ENCODE data around the gene WWOX. TPM values are rescaled to one million over a fixed set of nuclear protein-coding genes. Genes with fewer than 3 reads are reported as not detected.

Gene WWOX
- total and polyA plus RNA-seq, 2 donors (not counting 1 experiment from before 2014, with no cell fraction given), result 10.5 to 42.3 TPM

GRCh38 chr16:78352184-78352583 is 252.7 kb downstream of the WWOX start:
- no peaks in the 10 kb centered on the region for H3K36me3 ChIP-seq (replicated peaks in 1 of 2; ENCODE audit: control extremely low read depth in 1 of 2, control insufficient read depth in 1 of 2, extremely low read depth in 1 of 2, insufficient read depth in 2 of 2, low read length in 1 of 2)
- WGBS (ENCODE audit: insufficient coverage), result 92% methylated on average over 1 of the region's 1 CpG
- DNase-seq (no peak), ATAC-seq (ENCODE audit: low read depth) (no peak)
- H3K9me3 ChIP-seq (ENCODE audit: control extremely low read depth in 1 of 3, control insufficient read depth in 2 of 3, insufficient read depth in 1 of 3, low read length in 2 of 3), result peaks cover 0 to 5% (median 0%) of the 10 kb centered on the region in 3 donors
- no peak overlapping the region for H2AFZ ChIP-seq (ENCODE audit: insufficient read depth, low read depth, low read length, poor library complexity, severe bottlenecking)
- no peak overlapping the region for H3K4me3 ChIP-seq (ENCODE audit: control extremely low read depth in 1 of 5, extremely low read depth in 1 of 5, insufficient read depth in 1 of 5, low read depth in 2 of 5, low read length in 4 of 5)
- no peaks in the 10 kb centered on the region for H3K4me1 ChIP-seq (ENCODE audit: control insufficient read depth in 2 of 2, insufficient read depth in 2 of 2, low read length in 2 of 2)
- H3K27ac Mint-ChIP-seq, result no peak overlapping the region
- H3K9me3 Mint-ChIP-seq (ENCODE audit: insufficient read depth), result no peaks in the 10 kb centered on the region
- H3K27me3 Mint-ChIP-seq, result no peaks in the 10 kb centered on the region
- no peak overlapping the region for H3K4me2 ChIP-seq (replicated peaks; ENCODE audit: low read depth, low read length, poor library complexity, severe bottlenecking)
- ChIA-PET POLR2A (no interaction called here), CTCF (no interaction called here)
- no peaks in the 10 kb centered on the region for H3K79me2 ChIP-seq (ENCODE audit: control insufficient read depth, insufficient read depth, low read length)
- no peak overlapping the region for H3K9ac ChIP-seq (ENCODE audit: low read length)
- no peaks in the 10 kb centered on the region for H3K27me3 ChIP-seq (replicated peaks in 1 of 4; ENCODE audit: control extremely low read depth in 1 of 4, control insufficient read depth in 3 of 4, insufficient read depth in 4 of 4, low read length in 3 of 4)
- H4K20me1 ChIP-seq (ENCODE audit: control insufficient read depth, insufficient read depth, low read length, poor library complexity, severe bottlenecking), result no peaks in the 10 kb centered on the region
- no peaks in the 10 kb centered on the region for H3K4me1 Mint-ChIP-seq
- no peak overlapping the region for H3K27ac ChIP-seq (ENCODE audit: low read length in 2 of 2)
- intact Hi-C loops (cut with micrococcal nuclease), result no loop called here
- H3K4me3 Mint-ChIP-seq, result no peak overlapping the region
- TF ChIP-seq CTCF (IDR thresholded peaks at IDR 0.05) (no peak), EZH2 (IDR thresholded peaks at IDR 0.05; ENCODE audit: borderline replicate concordance, insufficient read depth, low read depth, low read length, poor library complexity, severe bottlenecking) (no peak)

- Histone ChIP-seq H3K79me2 (ENCODE audit: control insufficient read depth, insufficient read depth, low read length) (no peaks in the 10 kb centered on the region), H3K4me3 (ENCODE audit: control extremely low read depth in 1 of 5, extremely low read depth in 1 of 5, insufficient read depth in 1 of 5, low read depth in 2 of 5, low read length in 4 of 5) (no peak overlapping the region), H3K27ac (ENCODE audit: low read length in 2 of 2) (no peak overlapping the region), H3K4me2 (replicated peaks; ENCODE audit: low read depth, low read length, poor library complexity, severe bottlenecking) (no peak overlapping the region), H4K20me1 (ENCODE audit: control insufficient read depth, insufficient read depth, low read length, poor library complexity, severe bottlenecking) (no peaks in the 10 kb centered on the region), H3K36me3 (replicated peaks in 1 of 2; ENCODE audit: control extremely low read depth in 1 of 2, control insufficient read depth in 1 of 2, extremely low read depth in 1 of 2, insufficient read depth in 2 of 2, low read length in 1 of 2) (no peaks in the 10 kb centered on the region), H2AFZ (ENCODE audit: insufficient read depth, low read depth, low read length, poor library complexity, severe bottlenecking) (no peak overlapping the region), H3K9me3 (ENCODE audit: control extremely low read depth in 1 of 3, control insufficient read depth in 2 of 3, insufficient read depth in 1 of 3, low read length in 2 of 3) (peaks cover 0 to 5% (median 0%) of the 10 kb centered on the region in 3 donors), H3K27me3 (replicated peaks in 1 of 4; ENCODE audit: control extremely low read depth in 1 of 4, control insufficient read depth in 3 of 4, insufficient read depth in 4 of 4, low read length in 3 of 4) (no peaks in the 10 kb centered on the region), H3K4me1 (ENCODE audit: control insufficient read depth in 2 of 2, insufficient read depth in 2 of 2, low read length in 2 of 2) (no peaks in the 10 kb centered on the region), H3K9ac (ENCODE audit: low read length) (no peak overlapping the region)
- ATAC-seq (ENCODE audit: low read depth), result no peak
- ChIA-PET POLR2A (no interaction called here), CTCF (no interaction called here)
- no peak for DNase-seq
- Mint-ChIP-seq H3K27ac (no peak overlapping the region), H3K4me1 (no peaks in the 10 kb centered on the region), H3K4me3 (no peak overlapping the region), H3K9me3 (ENCODE audit: insufficient read depth) (no peaks in the 10 kb centered on the region), H3K27me3 (no peaks in the 10 kb centered on the region)
- 100% methylated on average over 5 of the region's 9 CpGs for WGBS (ENCODE audit: insufficient coverage)
- intact Hi-C loops (cut with micrococcal nuclease), result no loop called here
- TF ChIP-seq CTCF (IDR thresholded peaks at IDR 0.05) (no peak), EZH2 (IDR thresholded peaks at IDR 0.05; ENCODE audit: borderline replicate concordance, insufficient read depth, low read depth, low read length, poor library complexity, severe bottlenecking) (no peak)
These were observed 254.3 kb downstream of the WWOX start for GRCh38 chr16:78353640-78354275.
